ENCODE measurements around the gene ARID1B.

DNA sequence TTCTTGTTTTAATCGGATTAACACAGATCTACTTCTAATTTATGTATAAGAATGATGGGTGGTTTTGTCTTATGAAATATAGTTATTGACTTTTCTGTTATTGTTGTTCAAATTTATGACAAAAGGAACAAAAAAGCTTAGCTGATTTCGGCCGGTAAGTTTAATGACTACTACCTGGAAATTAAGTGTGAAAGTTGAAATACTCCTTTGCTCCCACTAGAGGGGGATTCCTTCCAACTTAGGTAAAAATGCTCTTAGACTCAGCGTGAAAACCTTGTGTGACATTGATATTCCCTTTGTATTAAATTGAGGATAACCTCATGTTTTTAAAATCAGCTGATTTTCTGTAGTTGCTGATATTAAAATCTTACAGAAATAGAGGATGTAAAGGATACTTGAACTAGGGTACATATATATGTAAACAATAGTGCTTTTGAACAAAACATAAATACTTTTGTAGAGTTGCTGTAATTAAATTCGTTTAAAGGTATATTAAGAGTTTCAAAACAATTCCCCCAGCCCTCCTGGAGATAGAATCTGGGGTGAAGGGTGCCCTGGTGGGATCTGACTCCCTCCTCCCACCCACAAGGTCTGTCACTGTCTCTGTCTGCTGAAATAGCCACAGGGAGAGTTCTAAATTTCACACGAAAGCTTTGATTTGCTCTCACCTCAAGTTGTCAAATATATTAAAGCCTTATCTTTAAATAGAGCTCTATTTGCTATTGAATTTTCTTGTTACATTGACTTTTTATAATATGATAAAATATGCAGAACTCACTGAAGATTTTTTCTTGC lies 257.5 kb downstream of the ARID1B start:
- TF ChIP-seq, protein P1, sequence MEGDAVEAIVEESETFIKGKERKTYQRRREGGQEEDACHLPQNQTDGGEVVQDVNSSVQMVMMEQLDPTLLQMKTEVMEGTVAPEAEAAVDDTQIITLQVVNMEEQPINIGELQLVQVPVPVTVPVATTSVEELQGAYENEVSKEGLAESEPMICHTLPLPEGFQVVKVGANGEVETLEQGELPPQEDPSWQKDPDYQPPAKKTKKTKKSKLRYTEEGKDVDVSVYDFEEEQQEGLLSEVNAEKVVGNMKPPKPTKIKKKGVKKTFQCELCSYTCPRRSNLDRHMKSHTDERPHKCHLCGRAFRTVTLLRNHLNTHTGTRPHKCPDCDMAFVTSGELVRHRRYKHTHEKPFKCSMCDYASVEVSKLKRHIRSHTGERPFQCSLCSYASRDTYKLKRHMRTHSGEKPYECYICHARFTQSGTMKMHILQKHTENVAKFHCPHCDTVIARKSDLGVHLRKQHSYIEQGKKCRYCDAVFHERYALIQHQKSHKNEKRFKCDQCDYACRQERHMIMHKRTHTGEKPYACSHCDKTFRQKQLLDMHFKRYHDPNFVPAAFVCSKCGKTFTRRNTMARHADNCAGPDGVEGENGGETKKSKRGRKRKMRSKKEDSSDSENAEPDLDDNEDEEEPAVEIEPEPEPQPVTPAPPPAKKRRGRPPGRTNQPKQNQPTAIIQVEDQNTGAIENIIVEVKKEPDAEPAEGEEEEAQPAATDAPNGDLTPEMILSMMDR (conservative IDR thresholded peaks at IDR 0.05; ENCODE audit: low read length): peak; percentile 92
- no peak for TF ChIP-seq EZH2phosphoT487 (IDR thresholded peaks at IDR 0.05; ENCODE audit: borderline replicate concordance, low read depth, low read length)

All from OCI-LY7 (cell line).